ENCODE results near the gene FKBP6.
"Not testable (repeated sequence)": the region's sequence is repeated elsewhere in the genome, so short reads cannot be mapped to it uniquely, and the experiment has no call there.

Gene FKBP6, protein sequence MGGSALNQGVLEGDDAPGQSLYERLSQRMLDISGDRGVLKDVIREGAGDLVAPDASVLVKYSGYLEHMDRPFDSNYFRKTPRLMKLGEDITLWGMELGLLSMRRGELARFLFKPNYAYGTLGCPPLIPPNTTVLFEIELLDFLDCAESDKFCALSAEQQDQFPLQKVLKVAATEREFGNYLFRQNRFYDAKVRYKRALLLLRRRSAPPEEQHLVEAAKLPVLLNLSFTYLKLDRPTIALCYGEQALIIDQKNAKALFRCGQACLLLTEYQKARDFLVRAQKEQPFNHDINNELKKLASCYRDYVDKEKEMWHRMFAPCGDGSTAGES

GRCh38 chr7:73327922-73328321 is at the start of gene FKBP6, which contains the start of gene TRIM50:
Gene FKBP6, plus strand, starts transcription at chr7:73328161. Its CDS starts 268 bp downstream, at chr7:73328429.
Gene TRIM50, minus strand, starts transcription at chr7:73328082. Its CDS starts 3,295 bp downstream, at chr7:73324787.
- DNase-seq = not testable (repeated sequence)

DNA sequence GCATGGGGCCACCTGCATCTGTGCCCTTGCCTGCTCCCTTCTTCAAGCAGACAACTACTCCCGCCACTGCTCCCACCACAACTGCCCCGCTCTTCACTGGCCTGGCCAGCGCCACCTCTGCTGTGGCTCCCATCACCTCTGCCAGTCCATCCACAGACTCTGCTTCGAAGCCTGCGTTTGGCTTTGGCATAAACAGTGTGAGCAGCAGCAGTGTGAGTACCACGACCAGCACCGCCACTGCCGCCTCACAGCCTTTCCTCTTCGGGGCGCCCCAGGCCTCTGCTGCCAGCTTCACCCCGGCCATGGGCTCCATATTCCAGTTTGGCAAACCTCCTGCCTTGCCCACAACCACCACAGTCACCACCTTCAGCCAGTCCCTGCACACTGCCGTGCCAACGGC is 30.7 kb upstream of the FKBP6 start:
- DNase-seq = not testable (repeated sequence)

DNA sequence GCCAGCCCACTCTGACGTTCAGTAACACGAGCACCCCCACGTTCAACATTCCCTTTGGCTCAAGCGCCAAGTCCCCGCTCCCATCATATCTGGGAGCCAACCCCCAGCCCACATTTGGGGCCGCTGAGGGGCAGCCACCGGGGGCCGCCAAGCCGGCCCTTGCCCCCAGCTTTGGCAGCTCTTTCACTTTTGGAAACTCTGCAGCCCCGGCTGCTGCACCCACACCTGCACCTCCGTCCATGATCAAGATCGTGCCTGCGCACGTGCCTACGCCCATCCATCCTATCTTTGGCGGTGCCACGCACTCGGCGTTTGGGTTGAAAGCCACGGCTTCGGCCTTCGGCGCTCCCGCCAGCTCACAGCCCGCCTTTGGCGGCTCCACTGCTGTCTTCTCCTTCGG is 30.3 kb upstream of the FKBP6 start:
- not testable (repeated sequence) for DNase-seq

GRCh38 chr7:73299812-73300211 is 28.1 kb upstream of the FKBP6 start:
- DNase-seq = not testable (repeated sequence)

DNA sequence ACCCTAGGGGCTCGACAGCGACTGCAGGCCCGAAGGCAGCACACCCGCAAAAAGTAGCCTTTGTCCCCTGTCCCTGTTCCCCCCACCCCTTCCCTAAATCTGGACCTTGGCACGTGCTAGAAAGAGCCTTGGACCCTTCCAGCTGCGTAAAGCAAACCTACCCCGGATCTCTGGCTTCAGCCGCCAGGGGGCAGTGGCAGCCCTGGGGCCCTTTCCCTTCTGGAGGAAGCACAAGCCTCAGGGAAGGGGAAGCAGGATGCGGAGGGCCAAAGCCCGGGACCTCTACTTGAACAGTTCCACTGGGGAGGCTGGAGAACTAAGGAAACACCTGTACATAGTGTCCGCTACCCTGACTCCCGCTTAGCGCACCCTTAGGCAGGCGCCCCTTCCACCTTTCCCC is 26.9 kb upstream of the FKBP6 start:
- DNase-seq = not testable (repeated sequence)

DNA sequence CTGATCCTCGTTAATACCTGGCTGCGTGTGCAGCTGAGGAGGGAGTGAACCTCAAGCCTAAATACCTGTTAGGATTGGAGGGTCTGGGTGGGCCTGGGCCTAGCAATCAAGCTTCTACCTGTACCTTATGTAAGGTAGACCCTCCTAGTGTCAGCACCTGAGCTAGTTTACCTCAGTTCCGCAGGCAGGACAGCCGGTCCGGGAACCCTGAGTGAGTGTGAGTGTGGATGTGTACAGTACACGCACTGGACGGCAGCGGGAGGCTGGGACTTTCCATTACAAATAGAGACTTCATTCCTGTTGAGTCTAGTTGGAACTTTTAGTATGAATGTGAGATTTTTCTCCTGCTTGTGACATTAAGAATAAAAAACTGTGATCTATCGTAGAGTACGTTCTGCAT is 25.1 kb upstream of the FKBP6 start:
- DNase-seq = not testable (repeated sequence)

- DNase-seq = no peak
Observed at GRCh38 chr7:73303546-73303945, 24.4 kb upstream of the FKBP6 start.

DNA sequence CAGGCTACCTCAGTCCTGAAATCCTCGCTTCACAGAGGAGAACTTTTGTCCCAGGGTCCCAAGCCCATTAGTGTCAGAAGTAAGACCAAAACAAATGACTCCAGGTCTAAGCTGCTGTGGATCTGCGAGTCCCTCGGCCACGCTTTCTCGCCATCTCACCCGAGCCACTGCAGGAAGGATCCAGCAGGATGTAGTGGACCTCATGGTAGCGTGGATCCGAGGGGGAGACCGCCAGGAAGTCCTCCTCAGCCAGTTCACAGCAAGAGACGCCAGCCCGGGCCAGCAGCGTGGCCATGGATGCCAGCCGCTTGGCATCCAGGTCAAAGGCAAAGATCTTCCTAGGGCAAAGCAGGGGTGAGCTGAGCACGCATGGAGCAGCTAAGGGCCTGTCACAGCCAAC is 23.9 kb upstream of the FKBP6 start:
- DNase-seq = no peak

- DNase-seq = not testable (repeated sequence)
Observed at GRCh38 chr7:73304612-73305387, 23.2 kb upstream of the FKBP6 start.

- no peak for DNase-seq
Observed at GRCh38 chr7:73307436-73307835, 20.5 kb upstream of the FKBP6 start.

- DNase-seq = no peak
Observed at GRCh38 chr7:73308074-73308664, 19.8 kb upstream of the FKBP6 start.

GRCh38 chr7:73308665-73309214 is 19.2 kb upstream of the FKBP6 start, which contains the start of gene NSUN5:
Gene NSUN5, minus strand, starts transcription at chr7:73308826. Its CDS starts 36 bp downstream, at chr7:73308790.
- DNase-seq = peak; percentile 89

- DNase-seq = not testable (repeated sequence)
Observed at GRCh38 chr7:73311421-73311820, 16.5 kb upstream of the FKBP6 start.

GRCh38 chr7:73312831-73313520 is 15.0 kb upstream of the FKBP6 start:
- no peak for DNase-seq

GRCh38 chr7:73313521-73313906 is 14.4 kb upstream of the FKBP6 start:
- no peak for DNase-seq

- DNase-seq = no peak
Observed at GRCh38 chr7:73314271-73314670, 13.7 kb upstream of the FKBP6 start.

DNA sequence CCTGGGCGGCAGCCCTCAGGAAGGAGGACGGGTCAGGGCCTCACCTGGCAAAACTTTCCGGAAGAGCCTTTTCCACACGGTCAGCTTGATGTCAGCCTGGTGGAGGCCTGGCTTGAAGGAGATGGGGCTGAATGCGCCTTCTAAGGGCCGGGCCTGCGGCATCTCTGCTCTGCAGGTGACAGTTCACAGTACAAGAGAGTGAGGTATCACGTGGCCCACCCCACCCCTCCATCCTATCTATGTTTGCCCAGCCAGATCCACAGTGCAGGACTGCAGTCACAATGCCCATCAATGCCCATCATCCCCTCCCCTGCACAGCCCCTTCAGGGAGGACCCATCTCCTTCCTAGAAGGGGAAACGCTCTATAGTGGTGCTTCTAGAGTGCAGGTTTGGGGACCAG is 11.4 kb upstream of the FKBP6 start:
- no peak for DNase-seq

GRCh38 chr7:73318656-73319204 is 9.2 kb upstream of the FKBP6 start:
- DNase-seq = not testable (repeated sequence)

GRCh38 chr7:73319541-73319940 is 8.4 kb upstream of the FKBP6 start:
- DNase-seq = not testable (repeated sequence)

DNA sequence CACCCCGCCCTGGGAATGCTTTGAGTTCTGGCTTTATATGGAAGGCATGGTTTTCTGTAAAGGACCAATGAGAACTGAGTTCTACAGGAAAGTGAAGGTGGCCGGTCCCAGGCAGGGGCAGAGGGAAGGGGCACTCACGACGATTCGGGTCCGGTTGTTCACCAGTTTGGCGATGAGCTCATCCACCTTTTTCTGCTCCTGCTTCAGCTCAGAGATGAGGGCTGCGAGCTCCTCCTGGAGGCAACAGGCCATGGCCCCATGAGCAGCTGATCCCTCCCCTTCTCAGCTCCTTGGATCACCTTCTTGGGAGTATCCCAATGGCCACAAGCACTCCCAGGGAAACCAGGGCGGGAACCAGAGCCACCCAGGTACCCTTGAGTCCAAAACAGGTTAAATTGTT is 8.0 kb upstream of the FKBP6 start:
- not testable (repeated sequence) for DNase-seq

- not testable (repeated sequence) for DNase-seq
Observed at GRCh38 chr7:73323434-73324080, 4.4 kb upstream of the FKBP6 start.

All from CD4-positive, alpha-beta T cell treated with Interferon gamma for 1 hour (primary cell).